ENCODE results near the gene HMCN2.

- TF ChIP-seq, protein P1, sequence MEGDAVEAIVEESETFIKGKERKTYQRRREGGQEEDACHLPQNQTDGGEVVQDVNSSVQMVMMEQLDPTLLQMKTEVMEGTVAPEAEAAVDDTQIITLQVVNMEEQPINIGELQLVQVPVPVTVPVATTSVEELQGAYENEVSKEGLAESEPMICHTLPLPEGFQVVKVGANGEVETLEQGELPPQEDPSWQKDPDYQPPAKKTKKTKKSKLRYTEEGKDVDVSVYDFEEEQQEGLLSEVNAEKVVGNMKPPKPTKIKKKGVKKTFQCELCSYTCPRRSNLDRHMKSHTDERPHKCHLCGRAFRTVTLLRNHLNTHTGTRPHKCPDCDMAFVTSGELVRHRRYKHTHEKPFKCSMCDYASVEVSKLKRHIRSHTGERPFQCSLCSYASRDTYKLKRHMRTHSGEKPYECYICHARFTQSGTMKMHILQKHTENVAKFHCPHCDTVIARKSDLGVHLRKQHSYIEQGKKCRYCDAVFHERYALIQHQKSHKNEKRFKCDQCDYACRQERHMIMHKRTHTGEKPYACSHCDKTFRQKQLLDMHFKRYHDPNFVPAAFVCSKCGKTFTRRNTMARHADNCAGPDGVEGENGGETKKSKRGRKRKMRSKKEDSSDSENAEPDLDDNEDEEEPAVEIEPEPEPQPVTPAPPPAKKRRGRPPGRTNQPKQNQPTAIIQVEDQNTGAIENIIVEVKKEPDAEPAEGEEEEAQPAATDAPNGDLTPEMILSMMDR (IDR thresholded peaks at IDR 0.05) = no peak
- no peak for TF ChIP-seq EP300 (IDR thresholded peaks at IDR 0.05)
- no peak for TF ChIP-seq POLR2A (IDR thresholded peaks at IDR 0.05)
Observed at GRCh38 chr9:130451004-130451390, 185.4 kb downstream of the HMCN2 start.

Measured in ovary (tissue), 3 donors.